Measurements from ENCODE around the gene YBX1.

YBX1 gene

DNA sequence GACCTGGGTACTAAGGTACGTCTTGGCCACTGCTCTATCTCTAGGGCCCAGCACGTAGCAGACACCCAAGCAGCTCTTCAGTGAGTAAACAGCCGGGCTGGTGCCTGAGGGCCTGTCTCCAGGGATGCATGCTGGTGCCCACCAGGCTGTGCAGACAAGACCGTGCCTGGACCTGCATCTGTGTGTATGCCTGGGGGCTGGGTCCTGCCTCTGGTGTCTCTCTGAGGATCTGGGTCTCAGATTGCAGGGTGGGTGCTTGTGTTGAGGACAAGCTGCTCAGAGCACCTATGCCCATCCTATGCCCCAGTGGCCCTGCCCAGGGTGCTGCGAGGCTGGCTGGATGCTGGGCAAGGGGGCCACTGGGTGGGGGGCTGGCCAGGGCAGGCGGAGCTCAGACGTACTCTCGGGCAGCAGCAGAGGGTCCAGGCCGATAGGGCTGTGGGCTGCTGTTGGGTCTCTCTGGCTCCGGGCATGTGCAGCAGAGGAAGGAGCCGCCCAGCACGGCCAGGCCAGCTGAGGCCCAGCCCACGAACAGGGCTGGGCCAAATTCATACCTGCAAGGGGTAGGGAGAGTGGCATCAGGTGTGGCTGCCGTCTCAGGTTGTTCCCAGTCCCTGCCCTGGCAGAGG is 53.4 kb downstream of the YBX1 start:
- DNase-seq = peak; percentile 63

DNA sequence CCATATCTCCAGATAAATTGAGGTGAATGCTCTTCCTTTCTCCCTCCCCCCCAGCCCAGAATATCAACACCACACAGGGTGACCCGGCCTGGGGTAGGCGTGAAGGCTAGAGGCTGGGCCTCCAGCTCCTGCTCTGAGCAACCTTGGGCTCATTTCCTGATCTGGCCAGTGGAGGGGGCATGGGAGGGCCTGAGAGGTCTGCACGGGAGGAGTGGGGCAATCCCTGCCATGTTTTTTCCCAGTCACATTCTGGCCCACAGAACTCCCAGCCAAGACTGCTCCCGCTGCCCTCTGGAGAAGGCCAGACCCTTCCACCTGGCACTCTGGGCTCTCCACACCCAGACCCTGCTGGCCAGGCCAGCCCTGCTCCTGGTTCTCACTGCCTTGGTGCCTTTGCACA is 53.9 kb downstream of the YBX1 start:
- peak; percentile 73 for DNase-seq

DNA sequence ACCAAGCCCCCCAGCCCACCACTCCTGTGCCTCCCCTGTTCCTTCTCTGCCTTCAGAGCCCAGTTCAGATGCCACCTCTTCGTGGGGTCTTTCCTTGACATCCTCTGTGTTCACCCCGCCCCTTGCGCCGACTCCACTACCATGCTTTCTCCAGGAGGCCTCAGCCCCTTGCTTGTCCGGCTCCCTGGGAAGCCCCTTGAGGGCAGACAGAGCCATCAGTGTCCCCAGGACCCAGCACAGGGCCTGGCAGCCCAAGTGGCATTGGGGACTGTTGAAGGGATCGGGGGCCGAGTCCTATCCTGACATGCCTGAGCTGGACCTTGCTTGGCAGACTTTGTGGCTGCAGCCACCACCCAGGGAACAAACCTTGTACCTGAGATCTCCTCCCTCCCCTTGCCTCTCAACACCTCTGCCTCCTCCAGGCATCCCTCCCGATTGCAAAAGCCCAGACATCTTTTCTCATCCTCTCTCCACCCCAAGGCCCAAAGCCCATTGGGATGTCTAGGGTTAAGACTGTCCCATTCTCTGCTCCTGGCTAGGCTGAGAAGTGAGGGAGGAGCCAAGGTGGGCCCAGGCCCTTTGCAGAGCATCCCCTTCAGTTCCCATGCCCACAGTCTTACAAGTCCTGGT is 54.5 kb downstream of the YBX1 start:
- no peak for DNase-seq

DNA sequence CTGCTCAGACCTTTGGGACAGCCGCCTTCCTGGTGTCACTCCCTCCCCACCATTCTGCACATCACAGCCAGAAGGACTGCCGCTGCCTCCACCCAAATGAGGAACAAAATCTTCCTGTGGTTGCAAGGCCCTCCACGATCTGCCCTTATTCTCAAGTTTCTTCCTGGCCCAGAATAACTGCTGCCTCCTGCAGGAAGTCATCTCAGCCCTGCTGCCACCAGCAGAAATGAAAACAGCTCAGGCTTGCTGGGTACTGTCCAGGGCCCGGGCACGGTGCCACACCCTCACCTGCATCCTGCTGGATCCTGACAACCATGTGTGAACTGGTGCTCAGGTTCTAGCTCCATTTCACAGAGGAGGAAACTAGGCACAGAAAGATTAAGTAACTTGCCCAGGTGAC is 55.0 kb downstream of the YBX1 start:
- no peak for DNase-seq

DNA sequence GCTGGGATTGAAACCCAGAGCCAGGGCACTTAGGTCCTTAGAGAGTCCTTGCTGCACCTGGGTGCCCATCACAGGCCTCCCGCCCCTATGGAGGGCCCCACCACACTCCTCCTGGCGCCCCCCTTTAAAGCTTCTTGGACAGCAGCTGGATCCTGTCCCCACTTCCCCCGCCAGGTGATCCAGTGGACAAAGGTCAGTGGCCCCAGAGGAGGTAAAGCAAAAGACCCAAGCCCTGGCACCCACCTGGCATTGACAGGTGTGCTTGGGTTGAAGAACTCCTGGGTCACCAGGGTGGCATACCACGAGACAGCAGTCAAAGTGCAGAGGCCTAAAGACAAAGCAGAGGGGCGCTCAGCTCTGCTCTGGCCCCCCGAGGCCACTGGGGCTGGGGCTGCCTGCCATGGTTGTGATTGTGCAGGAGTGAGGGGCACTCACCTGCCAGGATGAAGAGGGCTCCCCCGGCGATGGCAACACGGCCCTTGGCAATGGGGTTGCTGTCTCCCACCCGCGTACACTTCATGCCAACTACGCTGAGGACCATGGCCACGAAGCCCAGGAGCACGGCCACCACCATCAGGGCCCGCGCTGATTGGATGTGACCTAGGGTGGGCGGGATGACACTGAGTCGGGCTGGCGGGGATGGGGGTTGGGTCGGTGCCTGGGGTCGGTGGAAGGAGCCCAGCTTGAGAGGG is 55.9 kb downstream of the YBX1 start:
- no peak for DNase-seq

DNA sequence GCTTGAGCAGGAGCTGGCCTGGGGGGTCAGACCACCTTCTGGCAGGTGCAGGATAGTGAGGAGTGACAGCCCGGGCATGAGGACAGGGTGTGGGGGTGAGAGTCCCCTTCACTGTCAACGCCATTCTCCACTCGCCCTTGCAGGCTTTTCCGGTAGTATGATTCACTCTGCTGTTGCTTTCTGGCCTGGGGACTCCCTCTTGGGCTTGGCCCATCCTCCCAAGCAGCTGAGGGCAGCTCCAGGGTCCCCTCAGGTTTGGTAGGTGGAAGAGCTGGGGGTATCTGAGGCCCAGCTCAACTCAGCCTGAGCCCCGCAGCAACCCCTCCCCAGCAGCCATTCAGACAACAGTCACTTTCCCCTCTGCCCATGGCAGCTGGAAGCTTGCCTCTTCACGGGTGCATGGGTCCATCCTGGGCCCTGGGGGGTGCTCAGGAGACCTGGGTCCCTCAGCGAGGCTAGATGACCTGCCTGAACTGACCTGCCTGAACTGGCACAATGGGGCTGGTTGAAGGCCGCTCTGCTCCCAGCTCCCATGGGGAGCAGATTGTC is 56.5 kb downstream of the YBX1 start:
- no peak for DNase-seq

DNA sequence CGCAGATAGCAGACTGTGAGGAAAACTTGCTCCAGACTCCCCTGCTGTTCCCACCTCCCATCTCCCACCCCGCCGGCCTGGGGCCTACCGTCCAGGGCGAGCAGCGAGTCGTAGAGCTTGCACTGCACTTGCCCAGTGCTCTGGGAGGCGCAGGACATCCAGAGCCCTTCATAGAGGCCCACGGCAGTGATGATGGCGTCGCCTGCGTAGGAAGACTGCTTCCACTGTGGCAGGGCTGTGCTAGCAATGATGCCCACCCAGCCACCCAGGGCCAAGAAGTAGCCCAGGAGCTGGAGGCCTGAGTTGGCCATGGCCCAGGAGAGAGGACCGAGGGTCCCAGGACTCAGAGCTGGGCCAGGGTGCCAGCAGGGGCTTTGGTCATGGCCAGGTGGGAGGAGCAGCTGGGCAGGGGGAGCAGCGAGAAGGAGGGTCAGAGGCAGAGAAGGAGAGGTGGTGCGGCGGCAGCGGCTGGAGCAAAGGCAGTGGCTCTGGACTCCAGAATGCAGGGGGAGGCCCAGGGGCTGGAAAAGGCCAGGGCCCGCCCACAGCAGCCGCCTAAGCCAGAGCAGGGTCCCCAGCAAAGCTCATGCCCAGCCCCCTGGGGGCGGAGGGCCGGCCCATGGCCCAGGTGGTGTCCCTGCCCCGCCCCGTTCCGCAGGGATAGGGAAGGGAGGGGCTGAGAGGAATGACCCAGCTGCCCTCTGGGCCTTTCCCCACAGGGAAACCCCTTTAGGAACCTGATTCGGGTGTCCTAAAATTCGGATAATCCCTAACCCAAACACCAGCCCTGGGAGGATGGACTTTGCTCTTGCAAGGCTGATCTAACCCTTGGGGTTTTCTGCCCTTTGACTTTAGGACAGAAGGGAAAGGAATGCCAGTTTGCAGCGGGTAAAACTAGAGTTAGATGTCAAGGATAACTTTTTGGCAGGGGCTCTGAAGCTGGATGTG is 57.8 kb downstream of the YBX1 start, which contains the start of gene CLDN19:
Gene CLDN19, minus strand, starts transcription at position 484 of the 948 bp plus-strand sequence. Its CDS starts 173 bp downstream, at position 311.
- peak; percentile 93 for DNase-seq

DNA sequence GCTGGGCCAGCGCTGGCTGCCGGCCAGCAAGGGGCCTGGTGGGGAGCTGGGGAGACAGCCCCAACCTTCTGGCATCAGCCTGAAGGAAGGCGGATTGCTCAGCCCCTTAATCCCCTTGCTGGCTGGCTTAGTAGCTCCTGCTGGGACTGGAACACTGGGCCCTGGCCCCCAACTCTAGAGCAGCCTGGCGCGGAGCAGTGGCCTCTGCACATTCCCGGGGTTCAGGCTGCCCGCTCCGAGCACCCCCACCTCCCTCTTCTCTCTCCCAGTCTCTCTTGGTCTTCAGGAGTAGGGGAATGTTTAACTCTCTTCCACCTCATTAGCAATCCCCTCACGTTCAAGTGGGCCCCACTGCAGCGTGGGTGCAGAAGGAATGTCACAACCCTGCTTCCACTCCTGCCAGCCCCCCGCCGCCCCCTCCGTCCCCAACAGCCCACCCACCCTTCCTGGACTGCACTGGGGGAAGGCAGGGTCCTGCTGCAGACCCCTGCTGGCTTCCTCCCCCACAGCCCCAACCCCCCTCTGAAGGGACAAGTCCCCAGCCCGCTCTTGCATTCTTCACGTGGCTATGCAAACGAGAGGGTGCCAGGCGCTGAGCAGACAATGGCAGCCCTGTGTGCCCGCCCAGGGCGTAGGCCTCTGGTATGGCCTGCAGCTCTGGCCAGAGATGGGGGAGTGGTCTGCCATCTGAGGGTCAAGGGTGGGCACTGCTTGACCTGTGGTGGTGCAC is 58.8 kb downstream of the YBX1 start:
- no peak for DNase-seq

DNA sequence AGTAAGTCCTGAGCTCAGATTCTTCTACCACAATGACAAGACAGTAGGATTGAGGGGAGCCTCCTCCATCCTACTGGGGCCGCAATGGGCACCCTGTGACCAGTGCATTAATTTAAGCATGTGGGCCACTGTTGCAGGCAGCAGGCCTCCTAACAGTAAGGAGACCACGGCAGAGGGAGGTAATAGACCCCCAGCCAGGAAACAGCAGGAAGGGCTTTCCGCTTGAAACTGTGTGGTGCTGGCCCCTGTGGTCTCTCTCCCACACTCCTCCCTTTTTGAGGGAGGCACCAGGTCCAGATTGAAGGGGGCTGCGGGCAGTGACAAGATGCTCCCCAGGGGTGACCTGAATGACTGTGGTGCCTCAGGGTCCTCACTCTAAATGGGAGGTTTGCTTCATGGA is 59.5 kb downstream of the YBX1 start:
- no peak for DNase-seq

DNA sequence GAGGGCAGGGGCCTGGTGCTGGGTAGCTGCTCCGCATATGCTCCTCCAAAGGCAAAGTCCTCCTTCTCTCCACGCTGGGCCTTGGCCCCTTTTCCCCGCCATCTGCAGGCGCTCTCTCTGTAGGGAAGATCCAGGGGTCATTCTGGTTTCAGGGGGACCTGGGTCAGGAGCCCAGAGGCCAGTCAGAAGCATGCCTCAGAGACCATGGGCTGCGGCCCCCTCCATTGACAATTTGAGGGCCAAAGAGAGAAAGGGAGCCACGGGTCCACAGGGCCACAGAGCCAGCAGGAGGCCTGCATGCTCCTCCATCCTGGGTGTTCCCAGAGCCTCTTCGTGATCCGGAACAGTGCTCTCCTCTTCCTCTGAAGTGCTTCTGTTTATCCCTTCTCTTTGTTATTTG is 59.9 kb downstream of the YBX1 start:
- DNase-seq = no peak

DNA sequence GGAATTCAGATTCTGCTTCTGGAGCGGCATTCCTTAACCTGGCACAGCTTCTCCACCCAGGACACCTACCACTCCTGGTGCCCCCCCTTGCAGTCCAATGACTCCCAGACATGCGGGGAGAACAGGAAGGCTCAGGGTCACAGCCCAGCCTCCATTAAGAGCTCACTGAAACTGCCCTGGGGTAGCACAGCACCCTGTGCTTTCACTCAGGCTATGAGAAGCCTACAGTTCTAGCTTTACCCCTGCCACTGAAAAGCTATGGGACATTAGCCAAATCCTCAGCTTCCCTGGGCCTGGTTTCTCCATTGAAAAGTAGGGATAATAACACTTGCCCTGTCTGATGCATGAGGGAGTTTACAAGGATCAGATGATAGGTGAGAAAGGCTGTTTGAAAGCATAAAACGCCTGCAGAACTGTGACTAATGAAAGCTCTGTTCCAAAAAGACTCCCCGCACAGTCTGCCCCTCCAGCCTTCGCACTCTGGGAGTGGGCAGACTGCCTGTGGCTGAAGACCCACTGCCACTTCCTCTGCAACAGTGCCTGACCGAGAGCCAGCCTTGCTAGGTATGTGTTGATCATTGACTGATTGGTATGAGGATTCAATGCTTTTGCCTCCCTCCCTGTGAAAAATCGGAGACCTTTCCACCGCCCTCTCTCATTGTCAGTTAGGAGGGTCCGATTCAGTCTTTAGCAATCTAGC is 60.5 kb downstream of the YBX1 start:
- DNase-seq = peak; percentile 59

DNA sequence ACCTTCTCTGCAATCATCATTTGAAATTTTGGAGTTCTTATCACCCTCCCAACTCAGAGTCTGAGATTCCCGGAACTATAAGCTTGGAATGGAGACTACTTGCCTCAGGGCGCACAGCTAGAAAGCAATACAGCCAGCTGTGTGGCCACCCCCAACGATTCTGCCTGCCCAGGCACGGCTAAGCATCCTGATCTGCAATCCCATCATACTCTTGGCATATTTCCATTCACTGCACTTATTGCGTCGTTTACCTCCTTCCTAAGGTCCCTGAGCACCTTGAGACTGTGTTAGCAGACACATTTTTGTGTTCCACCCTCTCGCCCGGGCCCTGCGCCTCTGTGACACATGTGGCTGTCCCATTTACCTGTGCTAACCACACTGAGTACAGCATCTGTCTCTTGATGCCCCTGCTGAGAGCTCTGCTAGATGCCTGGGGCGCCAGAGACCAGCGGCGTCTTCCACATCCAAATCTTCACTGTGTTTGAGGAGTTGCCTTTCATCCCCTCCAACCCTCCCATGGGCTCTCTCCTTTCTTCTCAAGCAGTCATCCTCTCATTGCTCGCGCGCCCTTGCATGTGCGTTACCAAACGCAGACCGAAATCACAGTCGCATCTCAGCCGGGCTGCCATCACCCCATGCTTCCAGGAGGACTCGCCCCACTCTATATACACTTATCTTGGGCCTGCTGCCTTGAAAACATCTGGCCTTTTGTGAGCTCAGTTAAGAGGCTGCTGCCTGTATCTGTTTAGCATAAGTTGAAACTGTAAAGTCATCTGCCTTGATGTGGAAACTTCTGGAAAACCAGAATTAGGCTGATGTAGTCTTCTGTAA is 61.3 kb downstream of the YBX1 start:
- DNase-seq = peak; percentile 67

DNA sequence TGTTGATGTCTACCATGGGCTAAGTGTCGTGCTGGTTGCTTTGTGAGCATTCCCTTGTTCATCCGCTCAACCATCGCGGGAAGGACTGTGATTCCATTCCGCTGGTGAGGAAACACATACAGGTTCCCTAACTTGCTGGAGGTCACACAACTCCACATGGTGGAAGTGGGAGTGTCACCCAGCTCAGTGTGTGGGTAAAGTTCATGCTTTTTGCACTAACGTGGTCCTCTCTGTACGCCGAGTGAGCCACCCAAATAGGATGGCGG is 61.9 kb downstream of the YBX1 start:
- DNase-seq = no peak

DNA sequence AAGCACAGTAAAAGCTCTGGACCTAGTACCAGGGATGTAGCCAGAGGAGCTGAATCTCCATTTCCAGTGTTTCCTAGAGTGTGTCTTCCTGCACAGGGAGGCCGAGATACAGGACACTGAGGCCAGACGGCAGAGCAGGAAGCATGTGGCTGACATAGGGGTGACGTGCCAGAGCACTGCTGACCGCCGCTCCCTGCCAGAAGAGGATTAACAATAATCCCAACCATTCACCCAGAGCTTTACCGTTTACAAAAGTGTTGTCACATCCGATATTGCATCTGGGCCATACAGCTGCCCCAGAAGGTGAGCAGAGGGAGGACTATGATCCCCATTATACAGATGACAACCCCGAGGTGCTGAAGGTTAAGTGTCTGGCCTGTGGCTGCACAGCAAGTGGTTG is 63.6 kb downstream of the YBX1 start:
- no peak for DNase-seq

DNA sequence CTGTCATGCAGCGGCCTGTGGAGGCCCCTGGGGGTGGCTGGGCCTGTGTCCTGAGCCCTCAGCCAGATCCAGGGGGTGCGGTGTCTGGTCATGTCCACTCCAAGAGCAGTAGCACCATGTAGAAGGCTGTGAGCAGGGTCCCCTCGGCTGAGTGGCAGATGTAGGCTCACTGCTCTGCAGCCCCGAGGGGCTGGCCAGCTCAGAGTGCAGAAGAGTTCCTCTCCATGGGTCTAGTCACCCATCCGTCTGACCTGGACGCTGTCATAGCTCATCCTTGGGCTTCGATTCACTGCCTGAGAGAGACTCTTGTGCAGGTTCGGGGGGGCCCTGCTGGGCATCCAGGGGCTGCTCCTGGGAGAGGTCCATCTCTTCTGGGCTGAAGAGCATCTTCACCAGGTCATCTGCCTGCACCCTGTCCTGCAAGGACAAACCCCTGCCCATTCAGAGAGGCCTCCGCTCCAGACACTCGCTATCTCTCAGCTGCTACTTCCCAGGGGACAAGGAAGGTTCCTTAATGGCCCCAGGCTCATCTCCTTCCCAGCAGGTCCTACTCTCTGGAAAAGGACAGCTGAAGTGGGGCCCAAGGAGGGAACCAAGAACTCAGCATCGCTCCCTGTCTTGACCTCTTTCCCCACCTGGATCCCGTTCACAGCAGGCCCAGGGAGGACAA is 64.4 kb downstream of the YBX1 start:
- DNase-seq = peak; percentile 49

DNA sequence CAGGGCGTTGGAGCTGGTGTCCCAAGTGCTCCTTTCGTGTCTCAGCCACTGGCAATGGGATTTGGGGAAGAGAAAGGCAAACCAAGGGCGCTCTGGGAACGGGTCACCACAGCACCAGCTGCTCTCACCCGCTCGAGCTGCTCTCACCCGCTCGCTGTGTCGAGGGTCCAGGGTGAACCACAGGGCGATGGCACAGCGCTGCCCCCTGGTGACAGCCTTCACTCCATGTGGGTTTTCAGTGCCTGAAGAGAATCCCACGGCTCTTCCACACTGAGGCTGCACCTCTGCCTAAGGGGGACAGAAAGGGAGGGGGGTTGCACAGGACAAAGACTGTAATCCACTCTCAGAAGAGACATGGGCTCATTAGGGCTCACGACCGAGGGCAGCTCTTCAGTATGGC is 64.9 kb downstream of the YBX1 start:
- DNase-seq = peak; percentile 66

DNA sequence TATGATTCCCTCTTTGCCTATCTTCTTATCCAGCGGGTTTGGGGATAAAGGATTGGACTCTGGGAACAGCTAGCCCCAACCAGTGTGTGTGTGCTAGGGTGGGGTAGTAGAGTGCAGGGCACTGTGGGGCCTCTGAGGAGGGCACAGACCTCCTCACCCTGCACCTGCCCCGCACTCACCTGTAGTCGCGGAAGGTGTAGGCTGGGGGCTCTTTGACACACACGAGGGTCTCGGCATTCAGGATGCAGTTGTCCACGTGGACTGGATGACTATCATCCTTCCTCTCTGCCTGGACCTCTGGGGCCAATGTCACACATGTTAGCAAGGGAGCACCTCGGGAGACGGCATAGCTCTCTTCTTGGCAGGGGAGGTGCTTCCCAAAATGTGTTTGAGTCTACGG is 65.8 kb downstream of the YBX1 start:
- DNase-seq = peak; percentile 39

DNA sequence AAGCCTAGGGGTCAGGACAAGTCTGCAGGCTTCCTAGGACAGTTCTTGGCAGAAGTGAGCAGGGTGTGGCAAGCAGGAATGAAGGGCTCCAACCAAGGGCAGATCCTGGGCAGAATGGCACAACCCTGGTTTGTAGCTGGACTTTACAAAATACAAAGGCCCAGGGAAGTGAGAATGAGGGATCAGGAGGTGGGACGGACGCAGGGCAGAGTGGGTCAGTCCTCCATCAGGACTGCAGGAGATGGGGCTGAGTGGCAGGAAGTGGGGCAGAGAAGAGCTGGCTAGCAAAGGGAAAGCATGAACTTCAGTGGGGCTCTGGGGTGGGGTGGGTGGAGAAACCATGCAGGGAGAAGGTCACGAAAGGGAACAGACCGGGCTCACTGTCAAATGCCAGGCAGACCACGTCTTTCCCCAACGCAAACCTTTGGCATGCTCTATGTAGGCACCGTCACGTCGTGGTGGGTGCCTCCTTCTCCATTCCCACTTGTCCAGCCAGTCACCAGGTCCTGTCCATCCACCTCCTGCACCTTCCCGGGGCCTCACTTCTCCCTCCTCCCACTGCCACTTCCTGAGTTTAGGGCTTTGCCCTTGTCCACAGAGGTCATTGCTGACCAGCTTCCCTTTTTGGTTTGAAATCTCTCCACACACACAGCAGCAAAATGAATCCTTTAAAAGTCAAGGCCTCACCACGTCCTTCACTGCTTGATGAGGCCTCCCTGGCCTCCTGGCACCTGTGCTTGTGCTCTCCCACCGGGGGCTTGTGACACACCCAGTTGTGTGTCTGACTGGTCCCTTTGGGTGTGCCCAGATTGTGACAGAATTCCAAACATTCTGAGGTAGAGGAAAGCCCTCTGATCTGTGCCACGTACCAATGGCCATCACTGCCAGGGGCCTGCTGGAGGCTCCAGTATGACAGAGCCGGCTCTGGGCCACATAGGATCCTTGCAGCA is 66.5 kb downstream of the YBX1 start:
- peak; percentile 46 for DNase-seq

DNA sequence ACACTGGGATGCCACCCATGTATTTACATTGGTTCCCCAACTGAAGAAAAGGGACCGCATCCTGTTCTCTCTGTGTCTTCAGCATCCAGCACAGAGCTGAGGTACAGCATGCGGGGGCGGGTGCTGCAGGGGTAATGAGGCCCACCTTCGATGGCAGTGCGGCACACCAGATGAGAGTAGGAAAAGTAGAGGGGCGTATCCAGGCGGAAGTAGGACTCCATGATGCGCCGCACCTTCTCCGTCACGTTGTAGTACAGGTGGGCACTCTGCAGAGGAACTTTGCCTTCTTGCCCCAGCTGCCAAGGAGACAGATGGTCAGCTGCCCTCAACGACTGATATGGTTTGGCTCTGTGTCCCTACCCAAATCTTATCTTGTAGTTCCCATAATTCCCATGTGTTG is 67.8 kb downstream of the YBX1 start:
- DNase-seq = no peak

All from islet precursor cell (in vitro differentiated cells).